Esophagus (tissue), 2 donors: Measurements from ENCODE around the gene TRIM27. TPM values are rescaled to one million over a fixed set of nuclear protein-coding genes. Genes with fewer than 3 reads are reported as not detected.
A peak's percentile ranks its signal among the peaks of the same experiment; 100 is the strongest.
"Not testable (repeated sequence)": the region's sequence is repeated elsewhere in the genome, so short reads cannot be mapped to it uniquely, and the experiment has no call there.

Source experiments
- H3K27ac ChIP-seq, 2 donors: one replicate each; pipeline ENCODE4 v1.5.1; 2013; ENCODE audit warnings: low read depth in 2 of 2, mild to moderate bottlenecking in 2 of 2, inconsistent platforms in 1 of 2, low read length in 1 of 2, moderate library complexity in 1 of 2
- H3K27me3 ChIP-seq, 2 donors: one replicate each; pipeline ENCODE4 v1.6.1; 2013; ENCODE audit warnings: low read length in 2 of 2, control low read depth in 1 of 2, mild to moderate bottlenecking in 1 of 2; ENCODE audit not compliant: insufficient read depth in 2 of 2, control insufficient read depth in 1 of 2
- H3K36me3 ChIP-seq, 2 donors: one replicate each; pipeline ENCODE4 v1.6.1; 2013; ENCODE audit warnings: low read length in 1 of 2; ENCODE audit not compliant: control insufficient read depth in 2 of 2, insufficient read depth in 2 of 2
- H3K4me1 ChIP-seq, 2 donors: one replicate each; pipeline ENCODE4 v1.6.1; 2013; ENCODE audit warnings: low read length in 1 of 2; ENCODE audit not compliant: control insufficient read depth in 2 of 2, insufficient read depth in 2 of 2
- H3K4me3 ChIP-seq, 2 donors: one replicate each; pipeline ENCODE4 v1.5.1; 2013; ENCODE audit warnings: low read length in 2 of 2, mild to moderate bottlenecking in 2 of 2, low read depth in 1 of 2, moderate library complexity in 1 of 2
- H3K9me3 ChIP-seq, 2 donors: one replicate each; pipeline ENCODE4 v1.6.1; 2013; ENCODE audit warnings: mild to moderate bottlenecking in 2 of 2, low read depth in 1 of 2, low read length in 1 of 2, moderate library complexity in 1 of 2; ENCODE audit not compliant: control insufficient read depth in 2 of 2, insufficient read depth in 1 of 2
- WGBS, 2 donors: extraction: QIAGEN DNeasy Blood & Tissue Kit; methylation state at CpG; one replicate each; pipeline ENCODE4 v1.1.7; 2013; 5-methylcytosine and 5-hydroxymethylcytosine counted together
- polyA plus RNA-seq, 2 donors: library from polyadenylated mRNA; stranded (reverse); fragments of 200-250 nt; gene quantifications; one replicate each; pipeline ENCODE4 v1.2.3, GENCODE V29; 2013
- donor health status: healthy with polysubstance abuse.
- donor health status: Bipolar disorder and iron deficiency.

Gene TRIM27
- polyA plus RNA-seq, 2 donors: 13.3 to 15.8 TPM

GRCh38 chr6:28867086-28867409, 56.7 kb downstream of the TRIM27 start:
- Histone ChIP-seq H3K36me3 (no peaks in the 10 kb centered on the region), H3K4me1 (peaks cover 0 to 3% of the 10 kb centered on the region in 2 donors), H3K27ac (peak overlapping the region; percentile 86 to 87), H3K9me3 (no peaks in the 10 kb centered on the region), H3K27me3 (no peaks in the 10 kb centered on the region), H3K4me3 (peak overlapping the region; percentile 50 to 81)
- WGBS, 2 donors: 13 to 14% methylated on average over 5 of the region's 5 CpGs

GRCh38 chr6:28866205-28867085, 57.3 kb downstream of the TRIM27 start:
- H3K27ac ChIP-seq: peak overlapping the region; percentile 86 to 87
- WGBS, 2 donors: 1% methylated on average over 57 to 60 of the region's 60 CpGs

GRCh38 chr6:28865401-28866204, 58.2 kb downstream of the TRIM27 start:
- Histone ChIP-seq H3K27ac (no peak overlapping the region), H3K36me3 (no peaks in the 10 kb centered on the region), H3K4me1 (peaks cover 0 to 3% of the 10 kb centered on the region in 2 donors), H3K27me3 (no peaks in the 10 kb centered on the region), H3K9me3 (no peaks in the 10 kb centered on the region), H3K4me3 (peak overlapping the region in 1 of 2 donors; percentile 1)
- WGBS, 2 donors: 81 to 83% methylated on average over 25 of the region's 25 CpGs

More at GRCh38 chr6:28866205-28867085, 57.3 kb downstream of the TRIM27 start:
- H3K36me3 ChIP-seq, H3K9me3 ChIP-seq, H3K27me3 ChIP-seq, H3K4me1 ChIP-seq: not testable (repeated sequence)
- H3K4me3 ChIP-seq: peak overlapping the region; percentile 50 to 81

- Histone ChIP-seq H3K27me3 (no peaks in the 10 kb centered on the region), H3K27ac (peak overlapping the region; percentile 65 to 81), H3K9me3 (no peaks in the 10 kb centered on the region), H3K4me1 (peaks cover 0 to 3% of the 10 kb centered on the region in 2 donors), H3K4me3 (peak overlapping the region; percentile 70 to 95), H3K36me3 (no peaks in the 10 kb centered on the region)
- 32 to 33% methylated on average over 25 of the region's 25 CpGs for WGBS, 2 donors
Observed at GRCh38 chr6:28864326-28864923, 59.4 kb downstream of the TRIM27 start.

GRCh38 chr6:28863604-28864325, 60.0 kb downstream of the TRIM27 start:
- Histone ChIP-seq H3K36me3 (no peaks in the 10 kb centered on the region), H3K27me3 (no peaks in the 10 kb centered on the region), H3K9me3 (no peaks in the 10 kb centered on the region), H3K4me1 (peaks cover 0 to 3% of the 10 kb centered on the region in 2 donors), H3K27ac (peak overlapping the region; percentile 65 to 81), H3K4me3 (peak overlapping the region; percentile 70 to 95)
- 1% methylated on average over 47 of the region's 47 CpGs for WGBS, 2 donors

GRCh38 chr6:28862077-28862476, 61.7 kb downstream of the TRIM27 start:
- H3K4me1 ChIP-seq: peaks cover 0 to 3% of the 10 kb centered on the region in 2 donors
- 76 to 79% methylated on average over 10 of the region's 10 CpGs for WGBS, 2 donors
- H3K9me3 ChIP-seq: no peaks in the 10 kb centered on the region
- H3K27ac ChIP-seq: no peak overlapping the region
- no peaks in the 10 kb centered on the region for H3K27me3 ChIP-seq
- H3K4me3 ChIP-seq: no peak overlapping the region
- H3K36me3 ChIP-seq: no peaks in the 10 kb centered on the region

- no peaks in the 10 kb centered on the region for H3K36me3 ChIP-seq
- no peak overlapping the region for H3K27ac ChIP-seq
- H3K4me3 ChIP-seq: no peak overlapping the region
- H3K4me1 ChIP-seq: peaks cover 0 to 3% of the 10 kb centered on the region in 2 donors
- 91% methylated on average over 22 of the region's 22 CpGs for WGBS, 2 donors
- H3K9me3 ChIP-seq: no peaks in the 10 kb centered on the region
- H3K27me3 ChIP-seq: no peaks in the 10 kb centered on the region
Observed at GRCh38 chr6:28861339-28861738, 62.4 kb downstream of the TRIM27 start.

- Histone ChIP-seq H3K9me3 (no peaks in the 10 kb centered on the region), H3K27ac (no peak overlapping the region), H3K4me1 (peaks cover 0 to 3% of the 10 kb centered on the region in 2 donors), H3K4me3 (no peak overlapping the region), H3K27me3 (no peaks in the 10 kb centered on the region), H3K36me3 (no peaks in the 10 kb centered on the region)
- 53 to 58% methylated on average over 6 of the region's 6 CpGs for WGBS, 2 donors
Observed at GRCh38 chr6:28860581-28860980, 63.2 kb downstream of the TRIM27 start.

- 78 to 80% methylated on average over 3 of the region's 3 CpGs for WGBS, 2 donors
- no peaks in the 10 kb centered on the region for H3K36me3 ChIP-seq
- no peaks in the 10 kb centered on the region for H3K9me3 ChIP-seq
- H3K4me3 ChIP-seq: no peak overlapping the region
- H3K27me3 ChIP-seq: no peaks in the 10 kb centered on the region
- no peaks in the 10 kb centered on the region for H3K4me1 ChIP-seq
- H3K27ac ChIP-seq: no peak overlapping the region
Observed at GRCh38 chr6:28858963-28859362, 64.8 kb downstream of the TRIM27 start.
